Breast epithelium (tissue), 4 donors: ENCODE data around the gene NUAK1. TPM values are rescaled to one million over a fixed set of nuclear protein-coding genes. Genes with fewer than 3 reads are reported as not detected.

Experiments
- DNase-seq, 2 donors: peaks; one replicate each; pipeline ENCODE4 v3.0.0-alpha.2; 2019; ENCODE audit warnings: low spot score in 2 of 2
- H3K27ac ChIP-seq, 2 donors: fragments of 200-600 bp; sonication (generic) in 1 of 2; one replicate each; pipeline ENCODE4 v1.5.1; 2016 to 2019; ENCODE audit warnings: mild to moderate bottlenecking in 1 of 2
- H3K27me3 ChIP-seq, 2 donors: fragments of 200-600 bp; sonication (generic) in 1 of 2; one replicate each; pipeline versions ENCODE4 v1.5.1 to v1.6.0; 2017 to 2019; ENCODE audit warnings: control low read depth in 1 of 2, mild to moderate bottlenecking in 1 of 2
- H3K36me3 ChIP-seq: fragments of 200-600 bp; one replicate; pipeline ENCODE4 v1.5.1; 2019
- H3K4me1 ChIP-seq, 2 donors: fragments of 200-600 bp; sonication (generic); one replicate each; pipeline ENCODE4 v1.5.1; 2016 to 2019; ENCODE audit warnings: control low read depth in 1 of 2
- H3K4me3 ChIP-seq, 3 donors: fragments of 200-600 bp; sonication (generic); 1 replicate in 2 of 3; 2 replicates in 1 of 3; pipeline ENCODE4 v1.5.1; 2016 to 2019; ENCODE audit warnings: mild to moderate bottlenecking in 3 of 3, moderate library complexity in 2 of 3
- H3K9me3 ChIP-seq, 2 donors: fragments of 200-600 bp; sonication (generic) in 1 of 2; one replicate each; pipeline ENCODE4 v1.5.1; 2016 to 2019; ENCODE audit warnings: control low read depth in 1 of 2
- CTCF ChIP-seq, 3 donors: fragments of 450-650 bp; IDR thresholded peaks; one replicate each; pipeline ENCODE4 v1.5.1; 2016 to 2017; ENCODE audit warnings: antibody characterized with exemption in 3 of 3, mild to moderate bottlenecking in 3 of 3, moderate library complexity in 3 of 3
- POLR2A ChIP-seq: fragments of 450-650 bp; IDR thresholded peaks from one replicate; pipeline ENCODE4 v1.6.1; 2016; ENCODE audit warnings: antibody characterized with exemption, mild to moderate bottlenecking, moderate library complexity
- POLR2AphosphoS5 ChIP-seq, 3 donors: sonication (generic); formaldehyde crosslinking; IDR thresholded peaks; one replicate each; pipeline ENCODE4 v1.6.1; 2017; ENCODE audit warnings: antibody characterized with exemption in 3 of 3
- intact Hi-C: fragments of 100-400 bp; cut with DNase I; formaldehyde crosslinking; loops from one replicate; pipeline ENCODE4 v1.15.1; 2023; ENCODE audit warnings: low total_unique reads
- total RNA-seq, 3 donors: library from RNA; depleted of rRNA; stranded (reverse); fragments of >200 nt; gene quantifications; one replicate each; pipeline ENCODE4 v1.1.0, GENCODE V29; 2016

Gene NUAK1
- total RNA-seq, 3 donors from 2014 or later = 6.0 to 20.2 (median 13.1) TPM

DNA sequence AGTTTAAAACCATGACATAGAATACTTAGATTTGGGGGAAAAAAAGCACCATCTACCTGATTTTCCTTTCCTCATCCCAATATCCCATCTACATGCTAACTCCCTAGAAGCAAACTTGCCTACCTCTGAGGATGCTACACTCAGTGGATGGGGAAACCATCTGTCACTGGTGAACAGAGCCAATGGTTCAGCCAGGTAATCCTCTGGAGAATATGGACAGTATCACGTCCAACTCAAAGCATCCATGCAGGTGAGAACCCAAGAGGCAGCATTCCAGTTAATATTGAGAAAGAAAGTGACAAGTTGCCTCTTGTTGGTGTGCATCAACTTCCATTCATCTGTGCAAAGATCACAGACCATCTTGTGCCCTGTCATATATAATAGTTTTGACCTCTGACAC, 73.2 kb downstream of the NUAK1 start:
- Histone ChIP-seq H3K36me3 (no peaks in the 10 kb centered on the region), H3K4me3 (no peak overlapping the region), H3K27me3 (no peaks in the 10 kb centered on the region), H3K9me3 (no peaks in the 10 kb centered on the region), H3K4me1 (no peaks in the 10 kb centered on the region), H3K27ac (peak overlapping the region in 1 of 2 donors; percentile 16)
- intact Hi-C loops = no loop called here
- DNase-seq = no peak
- TF ChIP-seq POLR2AphosphoS5 (IDR thresholded peaks at IDR 0.05) = no peak
- TF ChIP-seq POLR2A = no peak
- TF ChIP-seq CTCF (IDR thresholded peaks at IDR 0.05) = no peak

- no peaks in the 10 kb centered on the region for H3K9me3 ChIP-seq
- no peaks in the 10 kb centered on the region for H3K4me1 ChIP-seq
- peak overlapping the region in 1 of 2 donors; percentile 16 for H3K27ac ChIP-seq
- DNase-seq = no peak
- no peak for TF ChIP-seq CTCF (IDR thresholded peaks at IDR 0.05)
- TF ChIP-seq POLR2AphosphoS5 (IDR thresholded peaks at IDR 0.05) = no peak
- no peak for TF ChIP-seq POLR2A
- H3K4me3 ChIP-seq = no peak overlapping the region
- H3K27me3 ChIP-seq = no peaks in the 10 kb centered on the region
- intact Hi-C loops = no loop called here
- no peaks in the 10 kb centered on the region for H3K36me3 ChIP-seq
These were observed 74.1 kb downstream of the NUAK1 start for GRCh38 chr12:106064721-106065021.

DNA sequence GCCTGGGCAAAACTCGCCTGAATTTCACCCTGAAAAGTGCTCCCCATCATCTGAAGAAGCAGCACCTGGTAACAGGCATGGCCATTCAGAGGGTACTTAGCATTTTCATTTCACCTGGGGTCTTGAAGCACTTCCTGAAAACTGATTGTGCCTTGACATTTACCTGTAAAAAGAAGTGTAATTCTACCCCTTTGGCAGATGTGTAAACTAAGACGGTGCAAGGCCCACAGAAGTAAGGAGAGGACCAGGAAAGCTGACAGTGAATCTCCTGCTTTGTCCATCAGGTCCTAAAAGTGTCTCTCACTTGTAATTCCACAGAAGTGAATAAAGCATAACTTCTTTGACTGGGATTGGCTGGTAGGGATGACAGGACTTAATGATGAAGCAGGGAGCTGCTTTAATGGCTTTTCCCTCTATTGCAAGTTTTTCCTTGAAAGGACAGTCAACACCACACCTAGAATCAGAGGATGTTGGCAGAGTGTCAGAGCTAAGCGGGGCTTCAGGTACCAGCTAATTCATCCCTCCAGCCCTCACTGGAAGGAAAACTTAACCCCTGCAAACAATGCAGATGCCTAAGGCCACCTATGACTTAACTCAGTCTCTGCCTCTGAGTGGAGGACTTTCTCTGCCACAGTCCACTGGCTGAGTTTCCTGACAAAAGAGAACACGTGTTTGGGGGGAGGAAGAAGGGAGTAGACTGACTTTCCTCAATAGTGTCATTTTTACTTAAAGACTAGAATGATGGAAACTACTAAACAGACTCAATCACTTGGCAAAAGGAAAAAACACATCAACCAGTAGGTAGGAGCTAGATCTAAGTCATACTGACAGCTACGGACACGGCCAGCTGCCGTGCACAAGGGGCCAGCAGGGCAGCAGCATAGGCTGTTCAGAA, 74.7 kb downstream of the NUAK1 start:
- no peak for TF ChIP-seq CTCF (IDR thresholded peaks at IDR 0.05)
- no peak for TF ChIP-seq POLR2A
- TF ChIP-seq POLR2AphosphoS5 (IDR thresholded peaks at IDR 0.05) = no peak
- peak overlapping the region in 1 of 2 donors; percentile 9 for H3K27ac ChIP-seq
- DNase-seq = no peak
- intact Hi-C loops = no loop called here
- no peaks in the 10 kb centered on the region for H3K4me1 ChIP-seq
- H3K4me3 ChIP-seq = no peak overlapping the region
- H3K27me3 ChIP-seq = no peaks in the 10 kb centered on the region
- H3K9me3 ChIP-seq = no peaks in the 10 kb centered on the region
- no peaks in the 10 kb centered on the region for H3K36me3 ChIP-seq

GRCh38 chr12:106062693-106063092, 76.1 kb downstream of the NUAK1 start:
- no peak overlapping the region for H3K4me3 ChIP-seq
- no peaks in the 10 kb centered on the region for H3K27me3 ChIP-seq
- H3K27ac ChIP-seq = no peak overlapping the region
- no peak for DNase-seq
- H3K9me3 ChIP-seq = no peaks in the 10 kb centered on the region
- TF ChIP-seq CTCF (IDR thresholded peaks at IDR 0.05) (no peak), POLR2AphosphoS5 (IDR thresholded peaks at IDR 0.05) (no peak), POLR2A (no peak)
- no peaks in the 10 kb centered on the region for H3K36me3 ChIP-seq
- no peaks in the 10 kb centered on the region for H3K4me1 ChIP-seq
- intact Hi-C loops = no loop called here

DNA sequence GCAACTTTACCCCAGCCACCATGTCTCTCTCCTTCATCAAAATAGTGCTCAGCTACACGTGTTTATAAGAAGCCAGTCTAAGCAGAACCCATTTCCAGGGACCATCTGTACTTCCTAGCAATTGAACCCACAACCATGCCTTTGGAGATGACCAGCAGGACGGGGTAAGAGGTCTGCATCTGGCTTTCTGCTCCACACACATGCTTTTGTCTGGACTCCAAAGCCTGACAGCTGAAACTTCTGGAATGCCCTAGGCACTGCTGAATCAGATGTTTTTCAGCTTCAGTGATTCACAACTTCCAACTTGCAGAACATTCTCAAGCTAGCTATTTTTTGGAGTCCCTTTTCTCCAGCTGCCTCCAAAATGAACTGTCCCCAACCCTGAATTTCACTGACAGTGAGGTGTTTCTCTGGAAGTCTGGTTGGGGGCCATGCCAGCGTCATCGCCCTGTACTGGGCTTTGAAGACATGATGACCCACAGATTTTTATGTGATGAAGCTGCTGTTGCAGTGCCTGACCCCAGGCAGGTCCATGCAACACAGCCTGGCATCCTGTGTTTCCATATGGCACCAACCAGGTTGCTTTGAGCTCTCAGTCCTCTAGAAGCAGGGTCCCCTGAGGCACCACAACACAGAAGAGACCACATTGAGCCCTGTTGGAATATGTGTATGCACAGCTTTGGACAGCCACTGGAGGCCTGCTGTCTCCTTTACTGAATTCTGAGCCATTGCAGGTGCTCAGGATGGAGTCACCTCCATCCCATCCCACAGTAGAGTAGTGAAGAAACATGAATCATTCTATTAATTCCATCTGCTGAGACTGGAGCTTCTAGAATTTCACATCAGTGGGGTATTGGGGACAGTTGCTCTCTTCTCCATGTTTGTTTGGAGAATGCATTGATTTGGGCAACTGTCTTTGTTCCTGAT, 80.2 kb downstream of the NUAK1 start:
- peaks cover 0 to 10% of the 10 kb centered on the region in 2 donors for H3K9me3 ChIP-seq
- no peak overlapping the region for H3K4me3 ChIP-seq
- no peak for DNase-seq
- TF ChIP-seq POLR2AphosphoS5 (IDR thresholded peaks at IDR 0.05) (no peak), CTCF (IDR thresholded peaks at IDR 0.05) (no peak), POLR2A (no peak)
- no peaks in the 10 kb centered on the region for H3K36me3 ChIP-seq
- H3K27me3 ChIP-seq = no peaks in the 10 kb centered on the region
- H3K4me1 ChIP-seq = no peaks in the 10 kb centered on the region
- intact Hi-C loops = no loop called here
- no peak overlapping the region for H3K27ac ChIP-seq
